GM19238 (cell line): ENCODE data around the gene SQOR.

ENCODE experiments used
- DNase-seq: peaks from one replicate; pipeline ENCODE4 v3.0.0; 2011; ENCODE audit warnings: low spot score; ENCODE audit not compliant: insufficient read length

Gene SQOR

GRCh38 chr15:45657764-45658545, 23.1 kb downstream of the SQOR start:
- no peak for DNase-seq

- DNase-seq, result no peak
Observed at GRCh38 chr15:45660231-45660979, 25.6 kb downstream of the SQOR start.

- DNase-seq, result no peak
Observed at GRCh38 chr15:45662375-45662774, 27.5 kb downstream of the SQOR start.

GRCh38 chr15:45664451-45664850, 29.6 kb downstream of the SQOR start:
- DNase-seq, result no peak

GRCh38 chr15:45665261-45665660, 30.4 kb downstream of the SQOR start:
- DNase-seq, result no peak

GRCh38 chr15:45666119-45666875, 31.5 kb downstream of the SQOR start:
- no peak for DNase-seq

GRCh38 chr15:45667002-45667401, 32.2 kb downstream of the SQOR start:
- no peak for DNase-seq

- no peak for DNase-seq
Observed at GRCh38 chr15:45668386-45668785, 33.6 kb downstream of the SQOR start.

GRCh38 chr15:45669422-45669821, 34.6 kb downstream of the SQOR start:
- no peak for DNase-seq

GRCh38 chr15:45670091-45670490, 35.3 kb downstream of the SQOR start:
- no peak for DNase-seq

- DNase-seq, result no peak
Observed at GRCh38 chr15:45670511-45670910, 35.7 kb downstream of the SQOR start.

GRCh38 chr15:45674677-45675076, 39.8 kb downstream of the SQOR start:
- DNase-seq, result no peak

GRCh38 chr15:45677797-45678196, 43.0 kb downstream of the SQOR start:
- DNase-seq, result no peak

GRCh38 chr15:45678459-45679178, 43.8 kb downstream of the SQOR start:
- no peak for DNase-seq

GRCh38 chr15:45684533-45684932, 49.7 kb downstream of the SQOR start:
- DNase-seq, result no peak

- DNase-seq, result no peak
Observed at GRCh38 chr15:45689616-45690015, 54.8 kb downstream of the SQOR start.

GRCh38 chr15:45690581-45691260, 55.9 kb downstream of the SQOR start:
- DNase-seq, result no peak

GRCh38 chr15:45701108-45701507, 66.3 kb downstream of the SQOR start:
- no peak for DNase-seq

GRCh38 chr15:45702041-45702440, 67.2 kb downstream of the SQOR start:
- no peak for DNase-seq

- no peak for DNase-seq
Observed at GRCh38 chr15:45703670-45704328, 69.0 kb downstream of the SQOR start.
